GM18526 (cell line): ENCODE data around the gene SALL3.

Experiments
- POLR2A ChIP-seq: IDR thresholded peaks from 3 replicates; pipeline ENCODE4 v1.6.1; 2011; ENCODE audit not compliant: insufficient read length; ENCODE audit errors: extremely low read depth

SALL3 gene

DNA sequence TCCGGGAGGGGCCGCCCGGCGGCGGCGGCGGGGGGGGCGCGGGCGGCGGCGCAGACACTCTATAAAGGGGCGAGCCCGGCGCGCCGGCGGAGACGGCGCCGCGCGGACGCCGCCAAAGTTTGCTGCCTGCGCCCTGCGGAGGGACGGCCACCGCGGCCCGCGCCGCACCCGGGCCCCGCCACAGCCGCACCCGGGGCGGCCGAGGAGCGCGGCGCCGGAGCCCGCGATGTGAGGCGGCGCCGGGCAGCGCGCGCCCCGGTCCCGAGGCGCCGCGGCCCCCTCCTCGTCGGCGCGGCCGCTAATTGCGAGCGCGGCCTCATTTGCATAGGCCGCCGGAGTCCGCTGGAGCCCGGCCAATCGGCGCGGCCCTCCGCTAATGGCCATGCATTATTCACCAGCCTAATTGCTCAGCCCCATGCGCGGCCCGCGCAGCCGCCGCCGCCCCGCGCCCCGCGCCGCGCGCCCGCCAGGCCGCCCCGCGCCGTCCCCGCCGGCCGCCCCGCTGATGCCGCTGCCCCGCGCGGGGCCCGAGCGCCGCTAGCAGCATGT, at the start of gene SALL3:
SALL3 (plus strand) TSS at position 89 of the 549 bp plus-strand sequence; CDS start at position 546, 457 bp downstream.
- TF ChIP-seq POLR2A: no peak

GRCh38 chr18:78932281-78932680, 47.3 kb upstream of the SALL3 start:
- TF ChIP-seq POLR2A: no peak

DNA sequence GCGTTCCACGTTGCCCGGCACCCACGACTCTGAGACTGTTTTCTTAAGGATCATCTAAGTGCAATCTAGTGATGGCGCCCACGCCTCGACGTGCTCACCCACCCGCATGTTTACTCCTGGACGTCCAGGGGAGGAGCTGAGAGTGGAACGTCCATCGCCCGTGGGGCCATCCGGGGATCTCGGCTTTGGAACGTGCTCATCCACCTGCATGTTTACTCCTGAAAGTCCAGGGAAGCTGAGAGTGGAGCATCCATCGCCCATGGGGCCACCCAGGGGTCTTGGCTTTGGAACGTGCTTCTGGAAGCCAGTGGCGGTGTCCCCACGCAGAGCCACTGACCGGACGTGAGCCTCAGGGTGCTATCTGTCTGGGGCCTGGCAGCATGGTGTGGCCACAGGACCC, 45.6 kb upstream of the SALL3 start:
- TF ChIP-seq POLR2A: no peak

GRCh38 chr18:78934551-78935225, 44.9 kb upstream of the SALL3 start:
- no peak for TF ChIP-seq POLR2A

GRCh38 chr18:78935406-78935805, 44.2 kb upstream of the SALL3 start:
- TF ChIP-seq POLR2A: no peak

GRCh38 chr18:78936251-78937005, 43.2 kb upstream of the SALL3 start:
- TF ChIP-seq POLR2A: no peak

DNA sequence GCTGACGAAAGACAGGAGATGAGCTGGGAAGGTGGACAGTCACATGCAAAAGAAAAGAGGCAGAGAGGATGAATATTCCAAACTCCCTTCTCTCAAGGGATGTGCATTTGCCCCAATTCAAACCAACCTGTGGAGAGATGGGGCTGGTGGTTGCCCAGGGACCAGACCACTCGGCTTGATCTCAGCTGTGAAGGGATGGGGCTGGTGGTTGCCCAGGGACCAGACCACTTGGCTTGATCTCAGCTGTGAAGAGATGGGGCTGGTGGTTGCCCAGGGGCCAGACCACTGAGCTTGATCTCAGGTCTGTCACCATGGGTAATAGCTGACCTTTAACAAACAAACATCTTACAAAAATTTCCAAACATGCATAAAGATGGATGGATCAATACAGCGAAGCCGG, 42.5 kb upstream of the SALL3 start:
- TF ChIP-seq POLR2A: no peak

DNA sequence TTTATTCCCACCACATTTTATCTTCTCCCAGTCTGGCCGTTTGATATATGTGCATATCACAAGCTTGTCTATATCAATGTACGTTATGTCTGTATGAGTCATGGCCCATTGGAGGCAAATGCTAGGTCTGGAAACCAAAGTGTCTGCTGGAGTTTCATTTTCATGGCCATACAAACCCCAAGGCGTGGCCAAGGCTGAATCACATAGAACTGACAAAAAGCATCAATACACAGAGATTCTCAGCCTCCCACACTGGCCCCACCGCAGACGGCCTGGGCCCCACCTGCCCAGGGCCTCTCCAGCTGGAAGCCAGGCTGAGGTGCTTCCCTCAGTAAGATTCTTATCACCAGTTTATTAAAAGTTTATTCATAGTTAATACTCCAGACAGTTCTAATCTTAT, 40.5 kb upstream of the SALL3 start:
- TF ChIP-seq POLR2A: no peak

- no peak for TF ChIP-seq POLR2A
Measured at GRCh38 chr18:78939734-78940494, 39.7 kb upstream of the SALL3 start.

GRCh38 chr18:78945628-78946027, 34.0 kb upstream of the SALL3 start:
- TF ChIP-seq POLR2A: no peak

DNA sequence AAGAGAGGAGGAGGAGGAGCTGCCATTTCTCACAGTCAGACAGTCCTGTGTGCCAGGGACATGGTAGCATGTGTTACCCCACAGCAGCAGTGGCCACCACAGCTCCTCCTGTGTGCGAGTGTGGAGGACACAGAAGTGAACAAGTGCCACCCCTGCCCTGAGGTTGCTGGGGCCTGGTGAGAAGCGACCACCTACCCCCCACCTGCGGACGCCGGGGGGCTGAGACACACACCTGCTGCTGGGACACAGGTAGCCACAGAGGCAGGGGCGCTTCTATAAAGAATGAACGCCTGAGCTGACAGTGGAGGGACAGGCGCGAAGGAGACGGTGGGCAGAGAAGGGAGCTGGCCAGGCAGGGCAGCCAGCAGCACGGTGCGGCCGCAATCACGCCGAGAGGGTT, 32.3 kb upstream of the SALL3 start:
- TF ChIP-seq POLR2A: no peak

DNA sequence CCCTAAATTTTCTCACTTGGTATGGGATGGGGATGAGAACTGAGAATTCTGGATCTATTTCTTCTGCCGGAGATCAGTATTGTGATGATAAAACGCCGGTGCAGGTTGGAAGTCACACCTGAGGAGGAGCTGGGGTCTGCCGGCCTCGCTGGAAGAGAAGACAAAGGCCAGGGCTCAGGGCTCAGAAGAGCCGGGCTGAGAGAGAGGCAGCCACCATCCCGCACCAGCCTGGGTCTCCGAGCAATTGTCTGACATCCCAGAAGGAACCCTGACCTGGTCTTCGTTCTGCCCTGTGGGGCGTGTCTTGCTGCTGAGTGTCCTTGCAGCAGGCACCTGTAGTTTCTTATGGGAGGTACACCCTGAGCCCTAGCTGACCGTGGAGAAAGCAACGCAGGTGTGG, 31.4 kb upstream of the SALL3 start:
- no peak for TF ChIP-seq POLR2A

DNA sequence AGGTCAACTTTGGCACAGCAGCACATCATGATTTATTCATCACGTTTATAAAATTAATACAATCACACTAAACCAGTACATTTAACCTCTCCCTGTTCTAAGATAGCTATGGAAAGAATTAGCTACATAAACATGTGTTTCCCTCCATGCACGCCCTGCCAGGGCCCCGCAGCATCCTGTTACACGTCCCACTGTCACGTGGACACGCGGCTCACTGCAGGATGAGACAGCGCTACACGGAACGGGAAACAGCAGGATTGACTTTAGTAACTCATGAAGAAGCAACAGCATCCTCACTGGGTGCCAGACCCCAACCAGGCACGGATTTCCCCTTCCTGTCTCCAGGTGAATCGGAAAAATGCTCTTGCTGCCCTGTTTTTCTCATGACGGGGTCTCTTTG, 30.9 kb upstream of the SALL3 start:
- TF ChIP-seq POLR2A: no peak

GRCh38 chr18:78949216-78949615, 30.4 kb upstream of the SALL3 start:
- TF ChIP-seq POLR2A: no peak

- TF ChIP-seq POLR2A: no peak
Measured at GRCh38 chr18:78950386-78950785, 29.2 kb upstream of the SALL3 start.

DNA sequence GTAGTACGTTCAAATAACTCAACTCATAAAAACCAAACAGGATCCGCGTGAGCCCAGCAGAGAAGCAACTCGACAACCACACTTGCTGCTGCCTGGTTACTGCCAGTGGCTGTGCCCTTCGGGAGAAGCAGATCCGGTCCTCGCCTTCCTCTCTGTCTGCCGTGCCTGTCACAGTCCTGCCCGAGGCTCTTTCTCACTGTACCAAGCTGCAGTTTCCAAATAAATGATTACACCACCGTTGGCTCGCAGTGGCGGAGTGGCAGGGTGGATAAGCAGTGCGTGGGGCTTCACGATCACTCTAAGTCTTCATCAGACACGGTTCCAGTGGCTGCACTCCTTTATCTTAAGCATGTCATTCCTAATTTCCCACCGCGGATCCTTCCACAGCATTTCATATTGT, 26.1 kb upstream of the SALL3 start:
- no peak for TF ChIP-seq POLR2A
